SU-DHL-6 (cell line): ENCODE data around the gene CFAP54.

ENCODE experiments used
- CTCF ChIP-seq: fragments of 200-600 bp; sonication (generic); IDR thresholded peaks from one replicate; pipeline ENCODE4 v1.5.1; 2017; ENCODE audit warnings: antibody characterized with exemption, mild to moderate bottlenecking, low read length, moderate library complexity; ENCODE audit not compliant: insufficient read depth, poor library complexity, severe bottlenecking
- EZH2phosphoT487 ChIP-seq: fragments of 200-600 bp; sonication (generic), shearing (Covaris generic); conservative IDR thresholded peaks from 2 replicates; pipeline ENCODE4 v1.6.1; 2018; ENCODE audit warnings: mild to moderate bottlenecking, antibody characterized with exemption, low read length, moderate library complexity, mixed read lengths

GRCh38 chr12:96701856-96702255, 212.5 kb downstream of the CFAP54 start:
- TF ChIP-seq EZH2phosphoT487 (no peak), CTCF (no peak)
